Ovary (tissue), 9 donors: ENCODE data around the gene FBXL19. TPM values are rescaled to one million over a fixed set of nuclear protein-coding genes. Genes with fewer than 3 reads are reported as not detected.

Experiments
- DNase-seq, 5 donors: peaks; one replicate each; pipeline ENCODE4 v3.0.0-alpha.2; 2019 to 2020
- H3K27ac ChIP-seq, 2 donors: fragments of 200-600 bp; one replicate each; pipeline versions ENCODE4 v1.5.1 to v1.8.0; 2019 to 2022
- H3K27me3 ChIP-seq: fragments of 200-600 bp; one replicate; pipeline ENCODE4 v1.8.0; 2022
- H3K36me3 ChIP-seq: fragments of 200-600 bp; sonication (generic); one replicate; pipeline ENCODE4 v1.5.1; 2019
- H3K4me1 ChIP-seq: one replicate; pipeline ENCODE4 v1.8.1; 2013; ENCODE audit warnings: mild to moderate bottlenecking, moderate library complexity; ENCODE audit not compliant: insufficient read depth
- H3K4me3 ChIP-seq: fragments of 200-600 bp; sonication (generic); one replicate; pipeline ENCODE4 v1.5.1; 2017
- H3K9me3 ChIP-seq, 2 donors: fragments of 200-600 bp in 1 of 2; sonication (generic) in 1 of 2; one replicate each; pipeline versions ENCODE4 v1.5.1 to v1.8.1; 2013 to 2019; ENCODE audit warnings: mild to moderate bottlenecking in 1 of 2, moderate library complexity in 1 of 2
- EP300 ChIP-seq: sonication (generic); formaldehyde crosslinking; IDR thresholded peaks from one replicate; pipeline ENCODE4 v1.6.1; 2017; ENCODE audit warnings: antibody characterized with exemption
- POLR2A ChIP-seq: fragments of 450-650 bp; IDR thresholded peaks from one replicate; pipeline ENCODE4 v1.6.1; 2017; ENCODE audit warnings: antibody characterized with exemption, mild to moderate bottlenecking, moderate library complexity
- WGBS, 3 donors: extraction: QIAGEN DNeasy Blood & Tissue Kit in 1 of 3; methylation state at CpG; one replicate each; pipeline versions ENCODE4 v1.1.5 to v1.1.7; 2013 to 2017; 5-methylcytosine and 5-hydroxymethylcytosine counted together
- intact Hi-C, 4 donors: fragments of 100-400 bp; cut with DNase I; formaldehyde crosslinking; loops; one replicate each; pipeline versions ENCODE4 v1.11.0 to v1.15.1; 2022 to 2023
- polyA plus RNA-seq, 2 donors: library from polyadenylated mRNA; stranded (reverse); fragments of 200-250 nt in 1 of 2; fragments of 350-450 nt in 1 of 2; fragmentation: Illumina TruSeq in 1 of 2; extraction: RNeasy Lipid Tissue Mini Kit (QIAGEN cat#74804) in 1 of 2; gene quantifications; one replicate each; pipeline ENCODE4 v1.2.3, GENCODE V29; 2013 to 2014
- total RNA-seq, 7 donors: library from RNA; depleted of rRNA in 2 of 7; stranded (reverse); fragments of >200 nt in 2 of 7; fragmentation: NEBNext Ultra II Directional in 3 of 7; extraction: Animal tissue kit (Norgen Biotek cat#: 25700) in 3 of 7; gene quantifications; one replicate each; pipeline versions ENCODE4 v1.1.0 to v1.2.4, GENCODE V29; 2016 to 2023
- TF ChIP-seq, protein P1 (sequence below), 3 donors: fragments of 450-650 bp in 2 of 3; fragments of 200-600 bp in 1 of 3; IDR thresholded peaks; one replicate each; pipeline versions ENCODE4 v1.5.1 to v1.8.0; 2016 to 2022; ENCODE audit warnings: antibody characterized with exemption in 3 of 3, mild to moderate bottlenecking in 1 of 3
- donor health status: DM: no; HTN: no; CAD: no; lungs with moderate emphysema.
- donor health status: DM: no; HTN: no; CAD: no.
- donor health status: Bipolar disorder and iron deficiency.
- donor health status: DM: yes; HTN: yes; CAD: no.
- donor health status: DM: no; HTN: no; CAD: no.
- donor health status: DM: yes; HTN: yes; CAD: no.

FBXL19 gene
- total and polyA plus RNA-seq, 9 donors: 1.6 to 24.3 (median 14.4) TPM

DNA sequence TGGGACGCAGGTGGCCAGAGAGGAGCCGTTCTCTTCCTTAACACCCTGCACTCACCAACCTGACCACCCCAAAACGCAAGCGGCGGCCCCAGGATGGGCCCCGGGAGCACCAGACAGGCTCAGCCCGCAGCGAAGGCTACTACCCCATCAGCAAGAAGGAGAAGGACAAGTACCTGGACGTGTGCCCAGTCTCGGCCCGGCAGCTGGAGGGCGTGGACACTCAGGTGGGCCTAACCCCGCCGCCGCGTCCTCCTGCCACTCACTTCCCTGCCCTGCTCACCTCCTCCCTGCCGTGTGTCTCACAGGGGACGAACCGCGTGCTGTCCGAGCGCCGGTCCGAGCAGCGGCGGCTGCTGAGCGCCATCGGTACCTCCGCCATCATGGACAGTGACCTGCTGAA lies 57.1 kb downstream of the FBXL19 start:
- Histone ChIP-seq H3K36me3 (no peaks in the 10 kb centered on the region), H3K27me3 (no peaks in the 10 kb centered on the region), H3K9me3 (no peaks in the 10 kb centered on the region), H3K4me1 (peaks cover under 1% of the 10 kb centered on the region), H3K27ac (no peak overlapping the region), H3K4me3 (no peak overlapping the region)
- TF ChIP-seq POLR2A: no peak
- TF ChIP-seq, protein P1, sequence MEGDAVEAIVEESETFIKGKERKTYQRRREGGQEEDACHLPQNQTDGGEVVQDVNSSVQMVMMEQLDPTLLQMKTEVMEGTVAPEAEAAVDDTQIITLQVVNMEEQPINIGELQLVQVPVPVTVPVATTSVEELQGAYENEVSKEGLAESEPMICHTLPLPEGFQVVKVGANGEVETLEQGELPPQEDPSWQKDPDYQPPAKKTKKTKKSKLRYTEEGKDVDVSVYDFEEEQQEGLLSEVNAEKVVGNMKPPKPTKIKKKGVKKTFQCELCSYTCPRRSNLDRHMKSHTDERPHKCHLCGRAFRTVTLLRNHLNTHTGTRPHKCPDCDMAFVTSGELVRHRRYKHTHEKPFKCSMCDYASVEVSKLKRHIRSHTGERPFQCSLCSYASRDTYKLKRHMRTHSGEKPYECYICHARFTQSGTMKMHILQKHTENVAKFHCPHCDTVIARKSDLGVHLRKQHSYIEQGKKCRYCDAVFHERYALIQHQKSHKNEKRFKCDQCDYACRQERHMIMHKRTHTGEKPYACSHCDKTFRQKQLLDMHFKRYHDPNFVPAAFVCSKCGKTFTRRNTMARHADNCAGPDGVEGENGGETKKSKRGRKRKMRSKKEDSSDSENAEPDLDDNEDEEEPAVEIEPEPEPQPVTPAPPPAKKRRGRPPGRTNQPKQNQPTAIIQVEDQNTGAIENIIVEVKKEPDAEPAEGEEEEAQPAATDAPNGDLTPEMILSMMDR (IDR thresholded peaks at IDR 0.05): no peak
- no peak for TF ChIP-seq EP300
- intact Hi-C loops: loop anchor here in 3 of 4 donors (5.0 to 10.0 kb wide), 5 partner anchors 54 to 894 kb away; partner anchors contain the start of genes ZNF267 (in 2 of the 3), STX4 (in 1 of the 3) and ZNF843 (in 1 of the 3)
- DNase-seq: no peak
- WGBS, 3 donors: 84 to 89% (median 84%) methylated on average over 29 of the region's 29 CpGs

GRCh38 chr16:30980959-30981358 lies 57.6 kb downstream of the FBXL19 start:
- H3K27ac ChIP-seq: no peak overlapping the region
- no peaks in the 10 kb centered on the region for H3K9me3 ChIP-seq
- no peak for DNase-seq
- intact Hi-C loops: loop anchor here in 3 of 4 donors (5.0 to 10.0 kb wide), 5 partner anchors 54 to 894 kb away; partner anchors contain the start of genes ZNF267 (in 2 of the 3), STX4 (in 1 of the 3) and ZNF843 (in 1 of the 3)
- TF ChIP-seq POLR2A (no peak), EP300 (no peak)
- TF ChIP-seq, protein P1 (IDR thresholded peaks at IDR 0.05): no peak
- WGBS, 3 donors: 90 to 94% (median 92%) methylated on average over 14 of the region's 14 CpGs
- no peaks in the 10 kb centered on the region for H3K27me3 ChIP-seq
- H3K4me3 ChIP-seq: no peak overlapping the region
- H3K36me3 ChIP-seq: no peaks in the 10 kb centered on the region
- peaks cover 5% of the 10 kb centered on the region for H3K4me1 ChIP-seq

DNA sequence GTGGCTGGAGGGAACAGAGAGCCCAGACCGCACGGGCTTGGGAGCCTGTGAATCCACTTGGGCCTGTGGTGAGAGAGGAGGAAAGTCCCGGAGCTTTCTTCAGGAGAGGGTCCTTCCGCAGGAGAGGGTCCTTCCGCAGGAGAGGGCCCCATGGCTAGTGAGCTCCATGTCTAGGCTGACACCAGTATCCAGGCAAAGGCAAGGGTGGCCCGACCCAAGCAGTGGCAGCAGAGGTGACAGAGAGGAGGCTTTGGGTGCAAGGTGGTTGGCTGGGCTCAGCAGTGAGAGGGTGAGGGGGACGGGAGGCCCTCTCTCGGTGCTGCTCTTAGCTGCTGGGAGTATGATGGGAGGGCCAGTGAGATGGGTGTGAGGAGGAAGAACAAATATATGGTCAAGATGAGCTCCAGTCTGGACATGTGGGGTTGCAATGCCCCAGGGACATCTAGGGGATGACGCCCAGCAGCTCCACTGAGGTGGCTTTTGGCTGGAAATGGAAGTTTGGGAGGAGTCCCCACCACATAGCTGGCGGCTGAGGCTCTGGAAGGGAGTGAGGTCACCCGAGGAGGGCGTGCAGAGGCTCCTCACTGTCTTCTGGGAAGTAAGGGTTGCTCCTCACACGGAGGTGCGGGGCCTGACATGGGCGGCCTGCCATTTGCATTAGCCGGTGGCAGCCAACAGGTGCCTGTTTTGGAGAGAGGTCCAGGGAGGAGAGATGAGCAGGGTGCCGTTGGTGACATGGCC lies 59.3 kb downstream of the FBXL19 start:
- Histone ChIP-seq H3K4me3 (no peak overlapping the region), H3K36me3 (no peaks in the 10 kb centered on the region), H3K9me3 (no peaks in the 10 kb centered on the region), H3K27ac (no peak overlapping the region), H3K4me1 (peaks cover 8% of the 10 kb centered on the region), H3K27me3 (no peaks in the 10 kb centered on the region)
- intact Hi-C loops: loop anchor here in 3 of 4 donors (5.0 to 10.0 kb wide), 5 partner anchors 52 to 892 kb away; partner anchors contain the start of genes ZNF267 (in 2 of the 3), STX4 (in 1 of the 3) and ZNF843 (in 1 of the 3)
- WGBS, 3 donors: 71 to 77% (median 73%) methylated on average over 17 of the region's 17 CpGs
- no peak for DNase-seq
- TF ChIP-seq EP300: no peak
- TF ChIP-seq, protein P1 (IDR thresholded peaks at IDR 0.05): no peak
- no peak for TF ChIP-seq POLR2A

DNA sequence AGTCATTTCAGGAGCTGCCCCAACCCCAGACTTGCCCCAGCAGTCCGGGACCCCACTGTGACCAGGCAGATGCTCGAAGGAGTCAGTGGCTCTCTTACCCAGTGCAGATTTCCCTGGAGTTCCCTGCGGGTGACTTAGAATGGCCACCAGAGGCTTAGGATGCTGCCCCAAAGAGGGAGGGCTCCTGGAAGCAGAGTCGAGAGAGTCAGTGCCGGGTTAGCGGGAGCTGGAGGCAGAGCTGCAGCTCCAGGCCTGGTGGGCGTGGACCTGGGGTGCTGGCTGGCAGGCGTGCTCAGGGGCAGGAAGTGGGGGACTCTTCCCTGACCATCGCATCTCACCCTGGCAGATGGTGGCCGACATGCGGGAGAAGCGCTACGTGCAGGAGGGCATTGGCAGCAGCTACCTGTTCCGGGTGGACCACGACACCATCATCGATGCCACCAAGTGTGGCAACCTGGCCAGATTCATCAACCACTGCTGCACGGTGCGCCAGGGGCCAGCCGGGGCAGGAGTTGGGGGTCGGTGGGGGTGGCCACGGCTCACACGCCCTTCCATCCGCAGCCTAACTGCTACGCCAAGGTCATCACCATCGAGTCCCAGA lies 60.0 kb downstream of the FBXL19 start:
- WGBS, 3 donors: 74 to 83% (median 75%) methylated on average over 25 of the region's 25 CpGs
- H3K4me3 ChIP-seq: no peak overlapping the region
- TF ChIP-seq, protein P1 (IDR thresholded peaks at IDR 0.05): no peak
- TF ChIP-seq EP300: no peak
- TF ChIP-seq POLR2A: no peak
- no peaks in the 10 kb centered on the region for H3K36me3 ChIP-seq
- peaks cover 8% of the 10 kb centered on the region for H3K4me1 ChIP-seq
- DNase-seq: no peak
- no peak overlapping the region for H3K27ac ChIP-seq
- intact Hi-C loops: loop anchor here in 3 of 4 donors (5.0 to 10.0 kb wide), 5 partner anchors 51 to 891 kb away; partner anchors contain the start of genes ZNF267 (in 2 of the 3), STX4 (in 1 of the 3) and ZNF843 (in 1 of the 3)
- H3K9me3 ChIP-seq: no peaks in the 10 kb centered on the region
- no peaks in the 10 kb centered on the region for H3K27me3 ChIP-seq
